ENCODE data around the gene WDR83.
"Not testable (repeated sequence)": the region's sequence is repeated elsewhere in the genome, so short reads cannot be mapped to it uniquely, and the experiment has no call there.

WDR83 gene

GRCh38 chr19:12666265-12667048 is at the start of gene WDR83, which contains the start of gene MAN2B1:
WDR83 (plus strand) TSS chr19:12666807; CDS start chr19:12669791, 2,984 bp downstream.
MAN2B1 (minus strand) TSS chr19:12666742; CDS start chr19:12666701, 41 bp downstream.
- no peak for TF ChIP-seq CTCF (IDR thresholded peaks at IDR 0.05; ENCODE audit: control extremely low read depth, extremely low read depth, low read depth, missing control alignments)
- POLR2A ChIA-PET = interaction anchor here (0.6 to 1.0 kb wide), 4 partner anchors 12 to 1085 kb away, joined by 3 to 6 read pairs (median 4); partner anchors contain the start of gene JUNB
- peak; percentile 94 for DNase-seq (ENCODE audit: extremely low spot score)
- CTCF ChIA-PET = interaction anchor here (0.9 to 2.1 kb wide), 7 partner anchors 10 to 703 kb away, joined by 3 to 16 read pairs (median 3); partner anchors contain the start of gene DHPS

GRCh38 chr19:12617646-12618045 is 49.0 kb upstream of the WDR83 start:
- CTCF ChIA-PET = no interaction called here
- POLR2A ChIA-PET = interaction anchor here (0.7 kb wide), 1 partner anchor 52 kb away, joined by 5 read pairs; no protein-coding TSS in a partner anchor
- no peak for DNase-seq (ENCODE audit: extremely low spot score)
- no peak for TF ChIP-seq CTCF (IDR thresholded peaks at IDR 0.05; ENCODE audit: control extremely low read depth, extremely low read depth, low read depth, missing control alignments)

DNA sequence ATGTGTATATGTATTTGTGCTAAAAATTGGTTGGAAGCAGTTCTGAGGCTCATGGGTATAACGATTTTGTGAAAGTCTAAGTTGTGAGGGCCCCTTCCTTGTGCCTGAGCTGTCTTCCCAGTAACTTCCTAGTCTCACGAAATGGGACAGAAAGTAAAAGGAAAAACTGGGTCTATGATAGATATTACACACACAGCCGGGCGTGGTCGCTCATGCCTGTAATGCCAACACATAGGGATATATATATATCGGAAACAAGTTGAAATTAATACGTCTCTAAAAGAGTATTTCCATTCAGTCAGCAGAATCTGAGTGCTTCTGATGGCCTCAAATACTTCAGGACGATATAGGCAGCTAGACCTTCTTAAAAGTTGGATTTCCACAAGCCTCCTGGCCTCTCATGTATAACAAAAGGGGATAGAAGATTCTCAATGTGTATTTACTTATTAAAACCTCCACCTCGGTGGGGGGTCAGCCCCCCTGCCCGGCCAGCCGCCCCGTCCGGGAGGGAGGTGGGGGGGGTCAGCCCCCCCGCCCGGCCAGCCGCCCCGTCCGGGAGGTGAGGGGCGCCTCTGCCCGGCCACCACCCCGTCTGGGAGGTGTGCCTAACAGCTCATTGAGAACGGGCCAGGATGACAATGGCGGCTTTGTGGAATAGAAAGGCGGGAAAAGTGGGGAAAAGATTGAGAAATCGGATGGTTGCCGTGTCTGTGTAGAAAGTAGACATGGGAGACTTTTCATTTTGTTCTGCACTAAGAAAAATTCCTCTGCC is 45.2 kb upstream of the WDR83 start:
- POLR2A ChIA-PET; DNase-seq (ENCODE audit: extremely low spot score); CTCF ChIA-PET: not testable (repeated sequence)

DNA sequence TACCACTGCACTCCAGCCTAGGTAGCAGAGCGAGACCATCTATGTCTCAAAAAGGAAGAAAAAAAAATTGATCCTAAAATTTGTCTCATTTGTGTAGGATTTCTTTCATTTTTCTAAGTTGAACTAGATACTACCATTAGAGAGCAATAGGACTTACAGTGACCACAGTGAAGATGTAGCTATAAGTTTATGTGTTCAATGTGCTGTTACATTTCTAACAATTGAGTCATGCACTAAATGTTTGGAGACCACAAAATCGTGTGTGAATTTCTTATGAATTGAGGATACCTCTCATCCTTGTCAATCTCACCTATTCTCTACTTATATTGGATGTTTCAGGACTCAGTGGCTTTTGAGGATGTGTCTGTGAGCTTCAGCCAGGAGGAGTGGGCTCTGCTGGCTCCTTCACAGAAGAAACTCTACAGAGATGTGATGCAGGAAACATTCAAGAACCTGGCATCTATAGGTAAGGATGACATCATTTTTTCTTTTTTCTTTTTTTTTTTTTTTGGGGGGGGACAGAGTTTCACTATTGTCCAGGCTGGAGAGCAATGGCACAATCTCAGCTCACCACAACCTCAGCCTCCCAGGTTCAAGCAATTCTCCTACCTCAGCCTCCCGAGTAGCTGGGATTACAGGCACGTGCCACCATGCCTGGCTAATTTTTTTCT is 43.1 kb upstream of the WDR83 start:
- no peak for TF ChIP-seq CTCF (IDR thresholded peaks at IDR 0.05; ENCODE audit: control extremely low read depth, extremely low read depth, low read depth, missing control alignments)
- no peak for DNase-seq (ENCODE audit: extremely low spot score)
- ChIA-PET CTCF (interaction anchor here (2.4 kb wide), 1 partner anchor 16 kb away, joined by 11 read pairs; no protein-coding TSS in a partner anchor), POLR2A (interaction anchor here (1.2 kb wide), 1 partner anchor 10 kb away, joined by 3 read pairs; no protein-coding TSS in a partner anchor)

- ChIA-PET CTCF (interaction anchor here (0.7 to 1.7 kb wide), 2 partner anchors 13 to 16 kb away, joined by 3 to 9 read pairs; partner anchors contain the start of genes ZNF490 and ZNF791), POLR2A (no interaction called here)
- no peak for TF ChIP-seq CTCF (IDR thresholded peaks at IDR 0.05; ENCODE audit: control extremely low read depth, extremely low read depth, low read depth, missing control alignments)
- no peak for DNase-seq (ENCODE audit: extremely low spot score)
Observed at GRCh38 chr19:12626958-12627357, 39.6 kb upstream of the WDR83 start.

DNA sequence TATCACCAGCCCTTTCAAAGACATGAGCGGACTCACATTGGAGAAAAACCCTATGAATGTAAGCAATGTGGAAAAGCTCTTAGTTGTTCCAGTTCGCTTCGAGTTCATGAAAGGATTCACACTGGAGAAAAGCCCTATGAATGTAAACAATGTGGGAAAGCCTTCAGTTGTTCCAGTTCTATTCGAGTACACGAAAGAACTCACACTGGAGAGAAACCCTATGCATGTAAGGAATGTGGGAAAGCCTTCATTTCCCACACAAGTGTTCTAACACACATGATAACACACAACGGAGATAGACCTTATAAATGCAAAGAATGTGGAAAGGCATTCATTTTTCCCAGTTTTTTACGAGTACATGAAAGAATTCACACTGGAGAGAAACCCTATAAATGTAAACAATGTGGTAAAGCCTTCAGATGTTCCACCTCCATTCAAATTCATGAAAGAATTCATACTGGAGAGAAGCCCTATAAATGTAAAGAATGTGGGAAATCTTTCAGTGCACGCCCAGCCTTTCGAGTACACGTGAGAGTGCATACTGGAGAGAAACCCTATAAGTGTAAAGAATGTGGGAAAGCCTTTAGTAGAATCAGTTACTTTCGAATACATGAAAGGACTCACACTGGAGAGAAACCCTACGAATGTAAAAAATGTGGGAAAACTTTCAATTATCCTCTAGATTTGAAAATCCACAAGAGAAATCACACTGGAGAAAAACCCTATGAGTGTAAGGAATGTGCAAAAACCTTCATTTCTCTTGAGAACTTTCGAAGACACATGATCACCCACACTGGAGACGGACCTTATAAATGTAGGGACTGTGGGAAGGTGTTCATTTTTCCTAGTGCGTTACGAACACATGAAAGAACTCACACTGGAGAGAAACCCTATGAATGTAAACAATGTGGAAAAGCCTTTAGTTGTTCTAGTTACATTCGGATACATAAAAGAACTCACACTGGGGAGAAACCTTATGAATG is 38.3 kb upstream of the WDR83 start:
- no peak for DNase-seq (ENCODE audit: extremely low spot score)
- CTCF ChIA-PET = interaction anchor here (1.7 kb wide), 1 partner anchor 12 kb away, joined by 9 read pairs; no protein-coding TSS in a partner anchor
- POLR2A ChIA-PET = no interaction called here
- no peak for TF ChIP-seq CTCF (IDR thresholded peaks at IDR 0.05; ENCODE audit: control extremely low read depth, extremely low read depth, low read depth, missing control alignments)

Measured in GM10248 (cell line).